GOT3 (cell line): ENCODE data around the gene KRABD2.
"Not testable (repeated sequence)": the region's sequence is repeated elsewhere in the genome, so short reads cannot be mapped to it uniquely, and the experiment has no call there.

Source experiments
- DNase-seq: peaks from one replicate; lab custom pipeline; 2025; ENCODE audit warnings: mixed read lengths; lab: John Stamatoyannopoulos, UW

KRABD2 gene

GRCh38 chr17:8376271-8377067 lies at the start of gene KRABD2:
KRABD2 (minus strand) TSS chr17:8376704.
- peak; percentile 63 for DNase-seq

GRCh38 chr17:8421571-8421970 lies 45.1 kb upstream of the KRABD2 start:
- DNase-seq: peak; percentile 40

GRCh38 chr17:8420041-8420934 lies 43.8 kb upstream of the KRABD2 start:
- no peak for DNase-seq

GRCh38 chr17:8419305-8419704 lies 42.8 kb upstream of the KRABD2 start:
- DNase-seq: no peak

- no peak for DNase-seq
Measured at GRCh38 chr17:8418471-8418870, 42.0 kb upstream of the KRABD2 start.

GRCh38 chr17:8417806-8418205 lies 41.3 kb upstream of the KRABD2 start:
- no peak for DNase-seq

- no peak for DNase-seq
Measured at GRCh38 chr17:8413938-8414337, 37.4 kb upstream of the KRABD2 start.

- no peak for DNase-seq
Measured at GRCh38 chr17:8413328-8413727, 36.8 kb upstream of the KRABD2 start.

GRCh38 chr17:8412089-8412488 lies 35.6 kb upstream of the KRABD2 start:
- DNase-seq: no peak

GRCh38 chr17:8410883-8411238 lies 34.4 kb upstream of the KRABD2 start:
- DNase-seq: no peak

- DNase-seq: peak; percentile 49
Measured at GRCh38 chr17:8409966-8410882, 33.7 kb upstream of the KRABD2 start.

- no peak for DNase-seq
Measured at GRCh38 chr17:8408371-8408770, 31.9 kb upstream of the KRABD2 start.

GRCh38 chr17:8406174-8406573 lies 29.7 kb upstream of the KRABD2 start:
- DNase-seq: no peak

GRCh38 chr17:8405499-8406016 lies 29.1 kb upstream of the KRABD2 start:
- no peak for DNase-seq

GRCh38 chr17:8402921-8403536 lies 26.5 kb upstream of the KRABD2 start:
- no peak for DNase-seq

- DNase-seq: no peak
Measured at GRCh38 chr17:8401107-8401506, 24.6 kb upstream of the KRABD2 start.

GRCh38 chr17:8398980-8399379 lies 22.5 kb upstream of the KRABD2 start:
- no peak for DNase-seq

GRCh38 chr17:8397636-8398035 lies 21.1 kb upstream of the KRABD2 start, which contains the start of gene RNF222:
RNF222 (minus strand) TSS chr17:8397827; CDS start chr17:8393461, 4,366 bp downstream.
- DNase-seq: no peak

- DNase-seq: not testable (repeated sequence)
Measured at GRCh38 chr17:8394497-8394896, 18.0 kb upstream of the KRABD2 start.

GRCh38 chr17:8393470-8394231 lies 17.1 kb upstream of the KRABD2 start:
- DNase-seq: no peak
